MCF 10A (cell line): ENCODE results near the gene C1orf87. TPM values are rescaled to one million over a fixed set of nuclear protein-coding genes. Genes with fewer than 3 reads are reported as not detected.
A peak's percentile ranks its signal among the peaks of the same experiment; 100 is the strongest.

Experiments
- BruUV-seq: library from RNA; stranded (reverse); fragments of 400-500 nt; replicated peaks from 2 replicates; lab custom pipeline; 2021; lab: Mats Ljungman, UMichigan
- CTCF ChIA-PET: fragments of 300-600 bp; sonication (Branson Sonifier 250); formaldehyde crosslinking; extraction: SDS; loops from one replicate; lab custom pipeline; 2021; ENCODE audit warnings: antibody characterized with exemption, inconsistent platforms; lab: Yijun Ruan, JAX
- POLR2A ChIA-PET: fragments of 300-600, 350-650 bp; sonication (Branson Sonifier 250); formaldehyde crosslinking; extraction: SDS; loops from one replicate; lab custom pipeline; 2020; ENCODE audit warnings: antibody characterized with exemption, inconsistent platforms; lab: Yijun Ruan, JAX
- DNase-seq: peaks from one replicate; pipeline ENCODE4 v3.0.0-alpha.2; 2018; ENCODE audit not compliant: unreplicated experiment
- H3K27ac Mint-ChIP-seq: one replicate; pipeline ENCODE4 v1.8.0; 2022; ENCODE audit warnings: mild to moderate bottlenecking, low read depth, mixed read lengths; ENCODE audit not compliant: unreplicated experiment
- H3K27me3 Mint-ChIP-seq: one replicate; pipeline ENCODE4 v1.8.0; 2022; ENCODE audit warnings: mixed read lengths; ENCODE audit not compliant: insufficient read depth, unreplicated experiment
- H3K36me3 Mint-ChIP-seq: one replicate; pipeline ENCODE4 v1.8.0; 2022; ENCODE audit warnings: mild to moderate bottlenecking, moderate library complexity, mixed read lengths; ENCODE audit not compliant: insufficient read depth, unreplicated experiment
- H3K4me1 Mint-ChIP-seq: one replicate; pipeline ENCODE4 v1.8.0; 2022; ENCODE audit warnings: mixed read lengths; ENCODE audit not compliant: insufficient read depth, unreplicated experiment
- H3K4me3 Mint-ChIP-seq: one replicate; pipeline ENCODE4 v1.8.0; 2022; ENCODE audit warnings: mild to moderate bottlenecking, moderate library complexity, mixed read lengths; ENCODE audit not compliant: unreplicated experiment
- H3K9me3 Mint-ChIP-seq: one replicate; pipeline ENCODE4 v1.8.0; 2022; ENCODE audit warnings: mixed read lengths; ENCODE audit not compliant: unreplicated experiment
- CTCF ChIP-seq: fragments of 200-600 bp; IDR thresholded peaks from one replicate; pipeline ENCODE4 v1.8.0; 2022; ENCODE audit warnings: antibody characterized with exemption, mild to moderate bottlenecking; ENCODE audit not compliant: unreplicated experiment
- intact Hi-C: fragments of 100-400 bp; cut with micrococcal nuclease; formaldehyde crosslinking; loops from 2 replicates; pipeline ENCODE4 v1.14.1; 2022
- total RNA-seq: library from RNA; stranded (reverse); gene quantifications from 2 replicates; pipeline ENCODE4 v1.2.3, GENCODE V29; 2022

C1orf87 gene
- total RNA-seq, 1 experiment from 2014 or later, result not detected

GRCh38 chr1:59948990-59949389 is 124.6 kb downstream of the C1orf87 start:
- CTCF ChIA-PET, result interaction anchor here (0.6 to 3.9 kb wide), 10 partner anchors 22 to 1390 kb away, joined by 3 to 41 read pairs (median 4); no protein-coding TSS in a partner anchor
- Mint-ChIP-seq H3K9me3 (no peaks in the 10 kb centered on the region), H3K4me3 (no peak overlapping the region), H3K4me1 (no peaks in the 10 kb centered on the region), H3K27ac (no peak overlapping the region), H3K27me3 (no peaks in the 10 kb centered on the region), H3K36me3 (no peaks in the 10 kb centered on the region)
- intact Hi-C loops, result loop anchor here (5.0 to 10.0 kb wide), 3 partner anchors 192 to 1434 kb away; no protein-coding TSS in a partner anchor
- TF ChIP-seq CTCF, result no peak
- no peak for DNase-seq
- BruUV-seq, result no TSS peak
- POLR2A ChIA-PET, result no interaction called here

- Mint-ChIP-seq H3K4me3 (no peak overlapping the region), H3K36me3 (no peaks in the 10 kb centered on the region), H3K27me3 (peaks cover 14% of the 10 kb centered on the region), H3K9me3 (no peaks in the 10 kb centered on the region), H3K4me1 (no peaks in the 10 kb centered on the region), H3K27ac (no peak overlapping the region)
- POLR2A ChIA-PET, result interaction anchor here (0.6 to 1.5 kb wide), 9 partner anchors 14 to 1361 kb away, joined by 3 to 5 read pairs (median 3); no protein-coding TSS in a partner anchor
- DNase-seq, result peak; percentile 76
- peak; percentile 83 for TF ChIP-seq CTCF
- intact Hi-C loops, result loop anchor here (1.0 to 10.0 kb wide), 5 partner anchors 44 to 1432 kb away; no protein-coding TSS in a partner anchor
- CTCF ChIA-PET, result interaction anchor here (0.5 to 7.2 kb wide), 48 partner anchors 9 to 1472 kb away, joined by 3 to 191 read pairs (median 4); partner anchors contain the start of gene CYP2J2
- BruUV-seq, result no TSS peak
These were observed 126.3 kb downstream of the C1orf87 start for GRCh38 chr1:59947047-59947938.

DNA sequence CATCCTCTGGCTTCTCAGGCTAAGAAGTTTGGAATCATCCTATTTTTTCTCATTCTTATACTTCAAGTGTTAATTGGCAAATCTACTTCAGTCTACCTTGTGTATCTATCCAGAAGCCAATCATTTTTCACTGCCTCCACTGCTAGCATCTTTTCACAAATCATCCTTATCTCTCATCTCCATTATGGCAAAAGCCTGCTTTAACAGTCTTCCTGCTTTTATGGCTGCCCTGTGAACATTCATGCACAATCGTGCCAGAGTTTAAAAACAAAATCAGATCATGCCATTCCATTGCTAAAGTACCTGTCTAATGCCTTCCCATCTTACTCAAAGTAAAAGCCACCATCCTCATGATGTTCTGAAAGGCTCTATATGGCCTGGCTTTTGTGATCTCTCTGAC is 127.8 kb downstream of the C1orf87 start:
- no peaks in the 10 kb centered on the region for H3K4me1 Mint-ChIP-seq
- no peak overlapping the region for H3K4me3 Mint-ChIP-seq
- POLR2A ChIA-PET, result interaction anchor here (0.6 to 0.7 kb wide), 2 partner anchors 8 to 586 kb away, joined by 3 to 4 read pairs; no protein-coding TSS in a partner anchor
- CTCF ChIA-PET, result interaction anchor here (0.7 to 7.2 kb wide), 7 partner anchors 28 to 1220 kb away, joined by 3 to 191 read pairs (median 11); no protein-coding TSS in a partner anchor
- no peak overlapping the region for H3K27ac Mint-ChIP-seq
- no peak for DNase-seq
- intact Hi-C loops, result loop anchor here (5.0 to 10.0 kb wide), 3 partner anchors 188 to 1431 kb away; no protein-coding TSS in a partner anchor
- no peaks in the 10 kb centered on the region for H3K36me3 Mint-ChIP-seq
- no TSS peak for BruUV-seq
- no peak for TF ChIP-seq CTCF
- no peaks in the 10 kb centered on the region for H3K9me3 Mint-ChIP-seq
- peaks cover 19% of the 10 kb centered on the region for H3K27me3 Mint-ChIP-seq

Other genes starting within 250 kb of the C1orf87 start
- gene CYP2J2, start 147.0 kb downstream of the C1orf87 start, total RNA-seq, result 0.25 and 0.42 TPM in 2 replicates